HPDE6-E6E7 (cell line): ENCODE measurements around the gene EPB41L5.
"Not testable (repeated sequence)": the region's sequence is repeated elsewhere in the genome, so short reads cannot be mapped to it uniquely, and the experiment has no call there.

Source experiments
- DNase-seq: peaks from one replicate; pipeline ENCODE4 v3.0.0; 2011; ENCODE audit warnings: missing footprints; ENCODE audit errors: extremely low spot score

EPB41L5 gene

DNA sequence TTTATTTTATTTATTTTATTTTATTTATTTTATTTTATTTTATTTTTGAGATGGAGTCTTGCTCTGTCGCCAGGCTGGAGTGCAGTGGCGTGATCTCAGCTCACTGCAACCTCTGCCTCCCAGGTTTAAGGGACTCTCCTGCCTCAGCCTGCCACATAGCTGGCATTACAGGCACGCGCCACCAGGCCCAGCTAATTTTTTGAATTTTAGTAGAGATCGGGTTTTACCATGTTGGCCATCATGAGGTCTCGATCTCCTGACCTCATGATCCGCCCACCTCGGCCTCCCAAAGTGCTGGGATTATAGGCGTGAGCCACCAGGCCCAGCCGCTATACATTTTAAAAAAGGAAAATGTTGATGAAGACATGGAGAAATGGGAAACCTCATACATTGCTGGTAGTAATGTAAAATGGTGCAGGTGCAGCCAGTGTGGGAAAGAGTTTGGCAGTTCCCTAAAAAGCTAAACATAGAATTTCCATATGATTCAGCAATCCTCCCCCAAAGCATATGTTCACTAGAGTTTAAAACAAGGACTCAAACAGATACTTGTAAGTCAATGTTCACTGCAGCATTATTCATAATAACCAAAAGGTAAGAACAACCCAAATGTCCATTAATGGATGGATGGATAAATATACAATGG, 187.1 kb downstream of the EPB41L5 start:
- not testable (repeated sequence) for DNase-seq

DNA sequence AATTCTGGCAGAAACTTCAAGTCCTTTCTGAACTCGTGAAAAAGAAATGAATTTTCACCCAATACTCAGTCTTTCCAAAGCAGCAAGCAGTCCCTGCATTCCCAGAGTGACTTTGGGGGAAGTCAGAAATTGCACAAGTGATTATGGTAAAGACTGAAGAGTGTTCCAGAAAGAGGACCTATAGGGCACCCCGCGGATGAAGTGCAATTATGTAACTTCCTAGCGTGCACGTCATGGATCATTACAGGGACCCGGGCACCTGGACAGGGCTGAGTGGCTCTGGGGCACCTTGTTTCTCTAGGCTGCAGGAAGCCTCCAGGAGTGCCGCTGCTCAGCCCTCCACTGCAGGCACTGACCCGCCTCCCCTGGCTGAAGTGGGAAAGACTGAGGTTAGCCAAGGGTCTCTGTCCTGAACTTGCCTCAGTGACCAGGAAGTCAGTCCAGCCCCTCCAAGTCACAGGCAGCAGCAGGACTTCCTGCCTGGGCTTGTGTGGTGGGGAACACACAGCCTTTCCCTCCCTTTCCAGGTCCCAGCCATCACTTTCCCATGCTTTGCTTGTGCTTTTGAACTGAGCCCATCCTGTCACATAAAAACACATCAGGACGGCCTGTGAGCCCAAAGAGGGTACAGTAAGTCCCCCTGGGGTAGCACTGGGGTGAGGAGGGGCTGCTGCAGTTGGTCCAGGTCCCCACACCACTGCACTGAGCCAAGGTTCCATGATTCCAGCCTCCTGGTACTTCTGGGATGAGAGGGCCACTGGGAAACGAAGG, 190.6 kb downstream of the EPB41L5 start:
- no peak for DNase-seq

DNA sequence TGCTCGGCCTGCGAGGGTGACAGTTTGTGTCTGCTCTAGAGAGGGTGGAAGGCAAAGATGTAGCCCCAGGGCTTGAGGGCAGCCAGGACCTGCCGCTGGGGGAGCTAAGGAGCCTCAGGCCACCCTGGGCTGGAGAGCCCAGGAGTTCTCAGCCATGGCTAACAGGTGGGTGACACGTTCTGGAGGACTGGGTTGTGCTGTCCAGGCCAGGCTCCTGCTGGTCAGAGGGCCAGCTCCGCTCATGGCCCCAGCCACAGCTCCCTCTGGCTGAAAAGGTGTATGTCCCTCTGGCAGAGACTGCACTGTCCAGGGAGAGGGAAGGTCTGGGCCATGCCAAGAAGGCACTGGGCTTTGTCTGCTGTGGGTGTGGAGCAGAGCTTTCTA, 191.1 kb downstream of the EPB41L5 start:
- no peak for DNase-seq

DNA sequence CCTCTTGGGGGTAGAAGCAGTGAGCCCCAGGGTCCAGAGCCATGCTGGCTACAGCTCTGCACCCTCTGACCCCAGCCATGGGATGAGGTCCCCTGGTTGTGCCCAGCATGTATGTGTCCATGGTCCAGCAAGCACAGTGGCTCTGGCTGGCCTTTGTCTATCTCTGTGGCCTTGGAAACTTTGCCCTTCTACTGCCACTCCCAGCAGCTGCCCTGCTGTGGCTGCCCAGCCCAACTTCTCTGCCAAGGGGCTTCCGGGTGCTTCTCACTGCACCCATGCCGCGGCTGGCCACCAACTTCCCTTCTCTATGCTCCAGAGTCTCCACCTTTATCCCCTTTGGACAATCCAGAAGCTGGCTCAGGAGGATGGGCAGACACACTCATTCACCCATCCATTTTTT, 191.5 kb downstream of the EPB41L5 start:
- no peak for DNase-seq

DNA sequence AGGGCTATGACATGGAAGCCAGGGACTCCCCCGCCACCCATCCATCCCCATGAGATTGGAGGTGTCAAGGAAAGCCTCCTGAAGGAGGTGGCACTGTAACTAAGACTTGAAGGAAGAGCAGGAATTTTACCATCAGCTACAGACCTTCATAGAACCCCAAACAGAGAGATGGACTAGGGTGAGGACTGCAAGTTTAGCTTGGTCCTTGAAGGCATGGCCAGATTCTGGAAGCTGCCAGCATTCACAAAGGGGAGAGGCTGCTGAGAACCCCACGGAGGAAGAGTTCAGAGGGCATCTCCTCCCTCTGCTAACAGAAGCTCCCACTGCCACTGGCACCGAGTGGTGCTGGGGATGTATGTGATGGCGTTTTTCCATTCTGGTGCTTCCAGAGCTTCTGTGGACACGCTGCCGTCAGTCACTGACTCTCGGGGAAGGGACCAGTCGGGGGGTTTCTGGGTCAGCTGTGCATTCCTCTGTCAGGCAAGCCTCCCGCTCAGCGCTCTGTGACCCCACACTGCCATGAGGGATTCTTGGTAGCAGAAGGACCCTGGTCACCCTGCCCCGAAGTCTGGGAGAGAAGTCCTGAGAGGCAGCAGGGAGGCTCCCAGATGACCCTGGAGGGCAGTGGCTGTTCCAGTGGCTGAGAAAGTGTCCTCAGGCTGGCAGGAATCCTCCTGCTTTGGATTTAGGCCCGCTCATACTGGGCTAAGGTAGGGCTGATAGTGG, 192.2 kb downstream of the EPB41L5 start:
- DNase-seq, result no peak

DNA sequence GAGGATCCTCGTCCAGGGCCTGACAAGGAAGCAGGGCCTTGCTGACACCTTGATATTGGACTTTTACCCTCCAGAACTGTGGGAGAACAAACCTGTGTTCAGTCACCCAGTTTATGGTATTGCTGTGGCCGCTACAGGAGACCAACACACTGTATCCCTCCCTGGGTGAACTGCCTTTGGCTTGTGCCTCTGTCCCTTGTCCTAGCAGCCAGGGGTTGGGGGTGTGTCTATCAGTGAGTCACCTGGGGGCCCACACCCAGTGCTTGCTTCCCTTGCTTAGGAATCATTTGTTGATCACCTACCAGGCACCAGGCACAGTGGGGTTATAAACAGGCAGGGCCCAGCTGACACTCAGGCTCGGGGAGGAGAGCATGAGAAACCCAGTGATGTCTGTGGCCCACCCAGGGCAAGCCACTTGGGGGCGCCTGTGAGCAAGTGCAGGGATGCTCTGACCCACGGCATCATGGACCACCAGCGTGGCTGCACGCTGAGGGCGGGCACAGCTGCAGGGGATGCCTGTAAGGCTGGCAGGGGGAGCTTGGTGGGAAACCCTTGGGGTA, 193.2 kb downstream of the EPB41L5 start:
- no peak for DNase-seq

DNA sequence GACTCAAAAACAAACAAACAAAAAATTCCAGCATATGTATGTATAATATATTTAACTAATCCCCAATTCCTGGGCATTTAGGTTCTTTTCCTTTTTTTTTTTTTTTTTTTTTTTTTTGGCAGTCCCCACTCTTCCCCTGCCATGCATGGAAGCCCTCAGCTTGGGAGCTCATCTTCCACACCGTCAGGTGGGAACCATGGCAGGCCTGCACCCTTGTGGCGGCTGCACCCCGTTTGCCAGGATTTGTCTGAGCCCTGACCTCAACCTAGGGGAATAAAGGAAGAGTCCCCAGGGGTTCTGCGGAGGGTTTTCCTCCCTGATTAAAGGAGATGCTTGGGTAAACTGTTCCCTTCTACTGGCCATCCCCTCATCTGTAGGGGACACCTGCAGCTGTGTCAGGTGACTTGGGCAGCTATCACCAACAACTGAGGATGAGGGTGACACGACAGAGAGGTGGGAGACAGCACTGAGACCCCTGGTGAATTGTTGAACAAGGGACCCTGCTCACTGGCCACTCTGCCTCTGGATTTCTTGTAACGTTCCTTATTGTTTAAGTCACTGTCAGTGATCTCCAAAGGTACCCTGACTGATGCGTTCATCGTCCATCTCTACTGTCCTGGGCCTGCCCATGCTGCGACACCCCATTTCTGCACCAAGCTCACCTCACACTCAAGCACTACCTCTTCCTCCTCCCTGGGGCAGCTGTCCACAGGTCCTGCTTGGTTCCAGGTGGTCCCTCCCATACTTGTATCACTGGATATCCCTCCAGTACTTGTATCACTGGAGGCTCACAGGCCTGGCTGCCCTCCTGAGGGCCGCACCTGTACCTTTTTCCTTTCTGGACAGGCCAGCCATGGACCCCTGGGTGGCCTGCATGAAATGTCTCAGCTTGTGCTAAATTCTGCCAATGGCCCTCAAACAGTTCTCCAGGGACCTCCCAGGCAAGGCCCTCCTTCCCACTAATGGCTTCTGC, 195.8 kb downstream of the EPB41L5 start:
- no peak for DNase-seq

DNA sequence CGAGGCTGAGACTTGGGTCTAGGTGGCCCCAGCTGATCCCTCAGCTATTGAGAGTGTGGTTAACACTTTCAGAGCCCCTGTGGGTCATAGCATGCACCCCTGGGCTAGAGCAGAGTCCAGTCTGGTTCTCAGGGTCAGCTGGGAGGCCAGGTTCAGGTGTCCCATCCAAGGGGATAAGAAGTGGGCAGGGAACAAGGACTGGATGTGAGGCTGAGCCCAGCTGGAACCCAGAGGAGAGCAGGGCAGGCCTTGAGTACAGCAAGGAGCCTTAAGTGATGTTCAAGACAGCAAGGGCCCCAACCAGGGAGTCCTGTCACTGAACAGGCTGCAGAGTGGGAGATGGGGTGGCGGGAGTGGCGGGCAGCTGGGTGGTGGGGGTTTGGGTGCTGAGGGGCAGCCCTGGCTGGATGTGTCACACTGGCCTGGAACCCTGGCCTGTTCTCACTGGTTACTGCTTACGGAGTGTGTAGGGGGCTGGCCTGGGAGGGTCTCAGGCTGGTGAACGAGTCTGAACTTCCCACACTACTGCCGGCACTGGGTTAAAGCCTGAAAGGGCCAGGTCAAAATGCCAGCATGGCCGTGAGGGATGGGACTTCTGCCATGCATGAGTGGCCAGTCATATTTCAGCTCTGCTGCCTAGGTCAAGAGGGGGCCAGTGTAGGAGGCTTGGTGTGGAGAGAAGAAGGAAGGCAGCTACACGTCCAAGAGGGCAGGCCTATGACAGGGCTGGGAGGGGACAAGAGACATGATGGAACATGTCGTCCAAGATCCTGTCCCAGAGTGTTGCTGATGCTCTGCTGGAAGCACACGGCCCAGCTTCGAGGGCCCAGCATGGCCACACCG, 196.8 kb downstream of the EPB41L5 start:
- DNase-seq, result no peak

DNA sequence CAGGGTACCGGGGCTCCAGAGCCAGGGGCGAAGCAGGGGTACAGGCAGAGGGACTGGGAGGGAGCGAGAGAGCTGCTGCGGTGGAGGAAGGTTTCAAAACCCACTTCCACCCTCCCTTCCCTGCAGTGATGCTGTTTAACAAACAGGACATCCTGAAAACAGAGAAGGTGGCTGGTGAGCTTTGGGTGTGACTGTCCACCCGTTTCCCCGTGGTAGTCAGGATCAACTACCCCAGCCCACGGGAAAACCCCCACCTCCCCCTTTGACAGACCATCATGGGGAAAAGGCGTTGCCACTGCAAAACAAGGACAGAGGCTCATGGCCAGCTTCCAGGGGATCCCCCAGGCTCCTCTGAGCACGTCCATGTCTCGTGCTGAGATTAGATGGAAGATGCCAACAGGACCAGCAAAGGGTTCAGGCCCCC, 197.4 kb downstream of the EPB41L5 start:
- no peak for DNase-seq

DNA sequence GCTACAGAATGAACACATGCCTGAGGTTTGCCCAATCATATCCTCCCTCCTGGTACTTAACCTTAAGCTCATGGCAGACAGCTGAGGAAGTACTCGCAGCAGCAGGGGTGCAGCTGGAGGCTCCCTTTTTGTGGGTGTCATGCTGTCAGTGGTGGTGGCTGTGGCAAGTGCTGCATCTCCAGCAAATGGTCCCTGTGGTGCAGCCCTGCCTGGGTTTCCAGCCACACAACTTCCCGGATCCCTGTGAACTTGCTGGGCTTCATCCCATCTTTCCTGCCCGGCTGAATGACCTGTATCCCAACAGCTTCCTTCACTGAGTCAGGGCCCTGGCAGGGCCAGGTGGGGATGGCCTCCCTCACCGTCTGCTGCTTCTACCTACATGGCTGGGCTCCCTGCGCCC, 205.3 kb downstream of the EPB41L5 start:
- DNase-seq, result no peak

DNA sequence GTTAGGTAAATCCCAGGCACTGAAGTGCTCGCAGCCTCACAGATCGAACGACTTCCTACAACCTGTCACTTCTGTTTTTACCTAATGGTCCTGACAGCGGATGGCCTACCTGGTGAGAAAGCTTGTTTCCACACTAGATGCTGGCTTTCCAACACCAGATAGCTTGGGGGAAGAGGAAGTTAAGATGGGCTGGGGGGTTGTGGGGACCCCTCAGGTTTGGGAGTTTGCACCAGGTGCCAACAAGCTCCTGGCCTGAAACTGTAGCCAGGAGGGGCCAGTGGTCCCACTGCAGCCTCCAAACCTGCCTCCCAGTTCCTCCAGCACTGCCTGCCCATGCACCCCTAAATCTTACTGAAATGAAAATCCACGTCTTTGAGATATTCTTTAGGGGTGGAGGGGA, 206.4 kb downstream of the EPB41L5 start:
- DNase-seq, result no peak

DNA sequence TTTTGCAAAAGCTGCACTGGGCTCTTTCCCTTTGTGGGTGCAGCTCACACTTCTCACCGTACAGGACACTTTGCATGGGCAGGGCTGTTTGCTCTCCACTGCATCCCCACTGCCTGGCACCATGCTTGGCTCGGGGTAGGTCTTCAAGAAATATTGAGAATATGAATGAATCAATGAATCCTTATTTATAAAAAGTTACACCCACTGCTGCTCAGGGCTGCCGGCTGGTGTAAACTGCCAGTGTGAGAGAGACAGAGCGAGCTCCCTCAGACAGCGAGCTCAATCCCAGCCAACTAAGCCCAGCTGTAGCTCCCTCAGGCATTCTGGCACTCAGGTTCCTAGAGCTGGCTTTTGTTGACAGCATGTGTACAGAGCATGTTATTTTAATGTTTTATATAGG, 206.9 kb downstream of the EPB41L5 start:
- DNase-seq, result no peak

DNA sequence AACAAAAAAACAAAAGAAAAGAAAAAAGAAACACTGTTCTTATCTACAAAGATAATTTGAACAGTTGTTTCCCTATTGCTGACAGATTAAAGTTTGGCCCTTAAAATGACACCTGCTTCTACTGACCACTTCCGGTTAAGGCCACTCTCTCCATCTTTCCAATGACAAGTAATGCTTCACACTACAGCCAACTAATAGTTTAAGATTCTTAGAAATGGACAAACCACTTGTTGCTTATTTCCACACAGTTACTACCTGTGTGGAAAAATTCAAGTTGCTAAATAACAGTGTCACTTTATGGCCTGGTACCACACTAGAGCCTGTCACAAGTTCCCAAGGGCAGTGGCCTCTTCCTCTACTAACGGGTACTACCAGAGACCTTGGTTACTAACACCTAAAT, 207.9 kb downstream of the EPB41L5 start:
- DNase-seq, result no peak

DNA sequence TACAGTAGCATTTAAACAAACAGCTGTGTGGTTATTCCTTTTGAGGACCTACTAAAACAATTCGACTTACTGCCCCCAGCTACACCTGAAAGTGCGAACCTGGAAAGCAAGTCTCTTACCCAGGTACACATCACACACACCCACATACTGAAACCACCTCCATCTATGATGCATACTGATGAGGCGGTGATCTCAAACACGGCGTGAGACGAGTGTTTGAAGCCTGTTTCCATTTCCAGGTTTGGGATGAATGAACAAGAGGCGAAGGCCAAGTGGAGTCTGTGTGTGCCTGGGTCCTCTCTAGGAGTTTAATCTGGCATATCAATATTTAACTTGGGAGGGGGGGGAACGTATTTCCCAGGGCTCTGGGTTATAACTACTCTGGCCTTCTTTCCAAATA, 208.7 kb downstream of the EPB41L5 start:
- no peak for DNase-seq

DNA sequence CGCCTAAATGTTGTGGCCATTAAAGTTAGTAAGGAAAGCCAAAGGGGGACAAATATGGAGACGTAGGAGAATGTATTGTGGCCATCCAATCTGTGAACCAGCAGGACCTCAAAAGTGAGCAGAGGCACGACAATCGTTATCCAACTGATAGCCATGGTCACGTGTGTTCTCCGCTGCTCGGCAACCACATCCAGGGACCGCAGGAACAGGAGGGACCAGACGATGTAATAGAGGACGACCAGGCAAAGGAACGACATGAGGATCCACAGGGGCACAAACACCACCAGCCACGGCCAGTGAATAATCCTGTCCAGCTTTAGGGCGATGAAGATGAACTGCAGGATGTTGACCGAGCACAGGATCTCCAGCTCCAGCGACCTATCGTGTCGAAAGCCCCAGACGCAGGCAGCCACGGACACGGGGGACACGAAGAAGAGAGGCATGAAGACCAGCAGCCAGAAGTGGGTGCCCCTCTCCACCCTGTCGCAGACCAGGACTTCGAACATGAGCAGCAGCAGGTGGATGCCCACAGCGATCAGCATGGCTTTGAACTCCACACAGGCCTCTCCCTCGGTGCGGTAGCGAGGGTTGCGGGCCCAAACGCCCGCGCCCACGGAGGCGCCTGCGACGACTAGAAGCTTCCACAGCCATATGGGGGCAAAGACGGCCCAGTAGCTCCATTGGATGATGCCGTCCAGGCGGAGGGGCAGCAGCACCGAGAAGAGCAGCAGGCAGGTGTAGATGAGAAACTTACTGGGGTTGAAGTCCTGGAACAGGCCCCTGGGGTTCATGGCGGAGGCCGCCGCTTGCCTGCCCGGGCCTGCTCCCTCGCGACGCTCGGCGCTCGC, 209.5 kb downstream of the EPB41L5 start:
- DNase-seq, result no peak

DNA sequence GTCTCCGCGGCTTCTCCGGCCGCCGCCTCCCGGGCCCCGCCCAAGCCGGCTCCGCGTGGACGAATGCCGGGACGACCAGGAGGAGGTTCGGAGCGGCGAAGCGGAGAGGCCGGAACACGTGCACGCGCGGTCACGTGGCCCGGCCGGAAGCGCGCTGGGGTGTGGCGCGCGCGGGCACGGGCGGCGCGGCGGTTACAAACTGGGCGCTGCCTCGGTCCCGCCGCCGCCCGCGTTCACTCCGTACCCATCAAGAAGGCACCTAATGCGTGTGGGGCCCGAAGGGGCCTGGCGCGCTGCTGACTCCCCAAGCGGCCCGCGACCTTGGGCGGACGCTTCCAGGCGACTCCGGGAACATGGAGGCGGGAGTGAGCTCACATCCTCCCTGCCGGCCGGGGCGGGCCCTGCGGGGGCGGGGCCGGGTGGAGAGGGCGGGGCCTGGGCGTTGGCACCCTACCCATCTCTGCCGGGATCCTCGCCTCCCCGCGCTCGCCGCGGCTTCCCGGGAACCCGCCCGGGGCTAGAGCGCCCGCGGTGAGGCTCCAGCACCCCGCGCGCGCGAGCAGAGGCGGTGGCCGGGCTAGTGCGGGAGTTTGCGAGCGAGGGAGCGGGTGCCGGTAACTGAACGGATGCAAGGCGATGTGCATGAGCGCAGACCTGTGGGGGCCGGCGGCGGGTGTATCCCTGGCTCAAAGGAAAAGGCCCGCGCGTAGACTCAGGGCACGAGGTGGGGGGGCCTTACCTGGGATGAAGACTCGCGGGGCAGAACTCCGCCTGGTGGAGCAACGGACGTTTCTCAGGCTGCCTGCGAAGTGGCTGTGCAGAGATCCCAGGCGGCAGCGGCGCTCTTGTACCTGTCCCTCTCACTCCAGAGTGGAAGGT, 210.4 kb downstream of the EPB41L5 start, which contains the start of gene TMEM185B:
Gene TMEM185B (minus strand): TSS at position 367 of the 879 bp plus-strand sequence. CDS start 424 bp downstream, outside the sequence.
- peak; percentile 82 for DNase-seq

DNA sequence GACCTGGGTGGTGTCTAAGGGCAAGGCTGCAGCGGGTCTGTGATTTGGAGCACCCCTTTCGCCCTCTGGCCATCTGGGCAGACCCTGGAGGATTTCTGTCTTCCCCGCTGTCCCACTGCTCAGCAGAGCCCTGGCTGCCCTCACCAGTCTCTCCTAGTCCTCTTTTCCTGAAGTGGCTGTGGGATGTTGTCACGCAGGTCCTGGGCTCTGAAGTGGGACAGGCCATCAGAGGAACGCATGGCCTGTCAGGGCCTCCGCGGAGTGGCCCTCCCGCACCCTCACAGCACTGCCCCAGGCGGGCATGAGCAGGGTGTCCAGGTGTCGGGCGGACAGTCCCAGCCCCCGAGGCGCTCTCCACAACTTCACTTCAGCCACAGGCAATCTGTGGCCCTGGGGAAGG, 211.4 kb downstream of the EPB41L5 start:
- DNase-seq, result no peak
